HG03342 (cell line): ENCODE measurements around the gene EIF3D.

Experiments
- ATAC-seq: cut with Tn5 transposase; IDR thresholded peaks from one replicate; pipeline ENCODE4 v1.9.1; 2021; ENCODE audit warnings: mild to moderate bottlenecking, moderate library complexity; ENCODE audit not compliant: unreplicated experiment

EIF3D gene

GRCh38 chr22:36528795-36529751 is at the start of gene EIF3D:
Gene EIF3D, minus strand, starts transcription at chr22:36529166. Its CDS starts 3,045 bp downstream, at chr22:36526121.
- peak; percentile 94 for ATAC-seq

- ATAC-seq = no peak
These were observed 49.7 kb upstream of the EIF3D start for GRCh38 chr22:36578619-36579018.

GRCh38 chr22:36577019-36577418 is 48.1 kb upstream of the EIF3D start:
- no peak for ATAC-seq

- no peak for ATAC-seq
These were observed 45.8 kb upstream of the EIF3D start for GRCh38 chr22:36574728-36575127.

DNA sequence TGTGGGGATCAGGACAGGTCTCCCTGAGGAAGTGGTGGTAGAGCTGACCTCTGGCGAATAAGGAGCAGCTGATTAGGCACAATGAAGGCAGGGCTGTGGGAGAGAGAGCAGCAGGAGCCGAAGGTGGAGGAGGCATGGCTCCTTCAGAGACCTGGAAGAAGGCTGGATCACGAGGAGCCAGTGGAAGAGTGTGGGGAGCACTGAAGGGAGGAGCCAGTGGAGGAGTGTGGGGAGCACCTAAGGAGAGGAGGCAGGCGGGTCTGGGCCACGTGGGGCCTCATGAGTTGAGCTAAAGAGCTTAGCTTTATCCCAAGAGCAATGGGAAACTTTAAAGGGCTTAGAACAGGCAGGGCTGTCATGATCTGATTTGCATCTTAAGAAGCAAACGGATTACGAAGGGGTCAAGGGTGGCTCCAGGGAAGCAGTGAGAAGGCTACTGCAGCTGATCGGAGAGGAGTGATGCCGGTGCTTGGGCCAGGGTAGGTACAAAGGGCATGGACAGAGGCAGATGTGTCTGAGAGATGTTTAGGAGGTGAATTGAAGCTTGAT is 44.9 kb upstream of the EIF3D start:
- ATAC-seq = no peak

- ATAC-seq = no peak
These were observed 43.0 kb upstream of the EIF3D start for GRCh38 chr22:36571991-36572390.

DNA sequence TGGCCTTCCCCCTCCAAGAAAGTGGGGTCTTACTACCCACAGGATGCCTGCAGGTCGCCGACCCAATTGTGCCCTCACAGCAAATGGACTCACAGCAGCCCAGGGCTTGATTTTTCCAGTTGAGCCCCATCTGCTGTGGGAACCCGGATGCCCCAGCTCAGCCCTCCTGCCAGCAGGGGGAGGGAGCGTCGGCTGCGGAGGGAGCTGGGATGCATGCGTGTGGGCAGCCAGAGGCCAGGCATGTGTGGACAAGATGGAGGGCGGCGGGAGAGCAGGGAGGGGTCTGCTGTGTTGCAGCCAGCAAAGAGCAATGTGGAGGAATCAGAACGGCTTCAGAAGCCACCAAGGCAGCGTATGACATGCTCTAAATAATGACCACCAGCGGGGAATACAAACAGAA is 41.0 kb upstream of the EIF3D start:
- ATAC-seq = no peak

- no peak for ATAC-seq
These were observed 39.9 kb upstream of the EIF3D start for GRCh38 chr22:36568846-36569245.

GRCh38 chr22:36566720-36567119 is 37.8 kb upstream of the EIF3D start:
- no peak for ATAC-seq

- no peak for ATAC-seq
These were observed 36.7 kb upstream of the EIF3D start for GRCh38 chr22:36565686-36566085.

- no peak for ATAC-seq
These were observed 36.2 kb upstream of the EIF3D start for GRCh38 chr22:36565159-36565507.

DNA sequence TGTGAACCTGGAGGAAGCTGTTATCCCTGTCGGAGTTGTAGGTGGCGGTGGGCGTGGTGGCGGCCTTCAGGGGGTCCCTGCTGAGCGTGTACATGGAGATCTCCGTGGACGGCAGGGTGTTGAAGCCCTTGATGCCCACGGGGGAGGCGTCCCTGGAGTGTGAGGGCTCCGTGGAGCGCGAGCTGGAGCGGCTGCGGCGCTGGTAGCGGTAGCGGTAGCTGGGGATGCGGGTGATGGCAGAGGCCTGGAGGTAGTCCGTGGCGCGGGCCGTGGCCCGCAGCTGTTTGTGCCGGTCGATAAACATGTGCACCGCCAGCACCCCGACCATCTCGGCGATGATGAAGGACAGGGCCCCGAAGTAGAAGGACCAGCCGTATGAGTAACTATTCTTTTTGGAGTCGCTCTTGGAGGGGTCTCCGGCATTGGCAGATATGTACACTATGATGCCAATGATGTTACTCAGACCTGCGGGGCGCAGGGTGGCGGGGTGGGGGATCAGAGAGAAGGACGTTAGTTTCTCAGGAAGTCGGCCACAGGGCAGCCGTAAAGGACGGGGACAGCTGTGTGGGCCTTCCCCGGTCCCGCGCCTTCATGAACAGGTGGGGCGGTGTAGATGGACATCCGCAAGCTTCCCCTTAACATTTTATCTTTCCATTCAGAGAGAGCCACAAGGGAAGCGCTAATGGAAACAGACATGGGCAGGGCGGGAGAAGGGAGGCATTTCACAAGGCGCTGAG is 35.6 kb upstream of the EIF3D start:
- ATAC-seq = no peak

GRCh38 chr22:36563898-36564297 is 34.9 kb upstream of the EIF3D start:
- ATAC-seq = no peak

DNA sequence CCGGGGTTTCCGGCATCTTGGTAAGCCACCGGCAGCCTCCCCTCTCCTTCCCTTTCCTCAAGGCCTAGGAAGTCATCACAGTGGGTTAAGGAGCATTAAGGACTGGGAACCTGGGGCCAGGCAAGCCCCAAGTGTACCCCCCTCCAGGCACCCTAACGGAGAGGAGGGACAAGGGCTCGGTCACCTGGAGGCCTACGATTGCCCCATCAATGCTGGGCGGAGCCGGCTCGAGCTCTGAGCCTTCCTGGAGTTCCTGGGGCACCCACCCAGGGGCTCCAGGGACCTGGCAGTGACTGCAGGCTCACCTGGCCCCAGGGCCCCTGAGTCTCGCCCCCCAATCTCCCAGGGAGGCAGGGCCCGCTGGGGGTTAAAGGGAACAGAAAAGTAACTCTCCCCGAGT is 34.5 kb upstream of the EIF3D start:
- ATAC-seq = no peak

- ATAC-seq = no peak
These were observed 34.0 kb upstream of the EIF3D start for GRCh38 chr22:36563001-36563400.

GRCh38 chr22:36562261-36562835 is 33.4 kb upstream of the EIF3D start:
- ATAC-seq = no peak

DNA sequence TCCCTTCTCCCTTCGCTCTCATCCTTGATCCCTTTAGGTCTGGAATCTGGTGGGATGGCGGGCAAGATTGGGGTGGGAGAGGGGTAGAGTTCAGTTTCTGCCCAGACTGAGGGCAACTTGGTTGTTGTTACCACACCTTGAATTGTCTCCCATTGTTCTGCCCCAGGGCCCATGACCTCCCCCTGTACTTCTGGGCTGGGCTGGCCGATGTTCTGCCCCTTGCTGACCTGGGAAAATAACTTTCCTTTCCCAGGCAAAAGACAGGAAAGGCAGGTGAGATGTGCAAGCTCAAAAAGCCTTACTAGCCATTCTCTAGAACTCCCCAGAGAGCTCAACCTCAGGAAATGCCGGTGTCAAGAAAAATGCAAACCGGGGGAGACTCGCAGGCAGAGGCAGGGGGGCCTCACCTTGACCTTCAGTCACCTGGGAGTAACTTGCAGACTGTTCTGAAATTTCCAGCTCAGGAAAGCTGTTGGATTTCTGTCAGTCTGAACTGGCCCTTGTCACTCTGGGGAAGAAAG is 32.4 kb upstream of the EIF3D start:
- no peak for ATAC-seq

DNA sequence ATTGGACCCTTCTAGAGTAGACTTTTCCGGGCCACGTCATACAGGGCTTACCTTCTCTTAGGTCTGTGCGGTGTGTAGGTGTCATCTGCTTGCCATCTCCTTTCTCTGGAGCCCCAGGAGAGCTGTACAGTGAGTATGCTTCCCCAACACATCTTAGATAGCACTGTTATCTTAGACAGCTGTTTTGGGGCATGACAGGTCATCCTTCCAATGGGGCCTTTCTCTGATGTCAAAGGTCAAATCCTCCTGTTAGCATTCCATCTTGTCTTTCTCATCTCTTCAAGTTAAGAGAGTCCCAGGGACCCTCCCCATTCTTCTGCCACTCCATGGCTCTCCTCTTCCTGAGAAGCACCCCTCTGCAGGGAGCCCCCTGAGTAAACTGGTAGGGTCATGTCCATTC is 31.0 kb upstream of the EIF3D start:
- ATAC-seq = no peak

GRCh38 chr22:36554098-36554497 is 25.1 kb upstream of the EIF3D start:
- ATAC-seq = no peak

- no peak for ATAC-seq
These were observed 23.3 kb upstream of the EIF3D start for GRCh38 chr22:36552289-36552688.
